ENCODE results near the gene PLXNC1.

PLXNC1 gene

GRCh38 chr12:94267537-94267872, 119.1 kb downstream of the PLXNC1 start:
- Histone ChIP-seq H3K27ac (peak overlapping the region in 1 of 2 donors; percentile 52), H3K4me3 (no peak overlapping the region)
- no peak for TF ChIP-seq CTCF (IDR thresholded peaks at IDR 0.05)
- DNase-seq (ENCODE audit: low spot score): no peak

GRCh38 chr12:94267921-94268471, 119.6 kb downstream of the PLXNC1 start:
- no peak overlapping the region for H3K27ac ChIP-seq
- no peak for DNase-seq (ENCODE audit: low spot score)
- no peak for TF ChIP-seq CTCF (IDR thresholded peaks at IDR 0.05)
- no peak overlapping the region for H3K4me3 ChIP-seq

- no peak for TF ChIP-seq CTCF (IDR thresholded peaks at IDR 0.05)
- H3K27ac ChIP-seq: no peak overlapping the region
- no peak overlapping the region for H3K4me3 ChIP-seq
- DNase-seq (ENCODE audit: low spot score): no peak
These were observed 121.1 kb downstream of the PLXNC1 start for GRCh38 chr12:94269316-94269999.

- no peak overlapping the region for H3K27ac ChIP-seq
- TF ChIP-seq CTCF (IDR thresholded peaks at IDR 0.05): no peak
- H3K4me3 ChIP-seq: no peak overlapping the region
- no peak for DNase-seq (ENCODE audit: low spot score)
These were observed 123.0 kb downstream of the PLXNC1 start for GRCh38 chr12:94271351-94271750.

GRCh38 chr12:94272280-94272679, 123.9 kb downstream of the PLXNC1 start:
- Histone ChIP-seq H3K27ac (no peak overlapping the region), H3K4me3 (no peak overlapping the region)
- no peak for TF ChIP-seq CTCF (IDR thresholded peaks at IDR 0.05)
- no peak for DNase-seq (ENCODE audit: low spot score)

- H3K27ac ChIP-seq: no peak overlapping the region
- no peak for TF ChIP-seq CTCF (IDR thresholded peaks at IDR 0.05)
- no peak for DNase-seq (ENCODE audit: low spot score)
These were observed 124.9 kb downstream of the PLXNC1 start for GRCh38 chr12:94273272-94273671.

GRCh38 chr12:94276725-94277124, 128.3 kb downstream of the PLXNC1 start:
- H3K27ac ChIP-seq: no peak overlapping the region
- no peak for TF ChIP-seq CTCF (IDR thresholded peaks at IDR 0.05)
- no peak overlapping the region for H3K4me3 ChIP-seq
- no peak for DNase-seq (ENCODE audit: low spot score)

More at GRCh38 chr12:94273272-94273671, 124.9 kb downstream of the PLXNC1 start:
- no peak overlapping the region for H3K4me3 ChIP-seq
